Muscle of leg (tissue), 11 donors: ENCODE data around the gene KDM4B. TPM values are rescaled to one million over a fixed set of nuclear protein-coding genes. Genes with fewer than 3 reads are reported as not detected.

ENCODE experiments used
- DNase-seq: peaks from one replicate; pipeline ENCODE4 v3.0.0; 2013
- H3K27ac ChIP-seq: one replicate; pipeline ENCODE4 v1.5.1; 2013; ENCODE audit warnings: mild to moderate bottlenecking, low read length, control low read depth
- H3K27me3 ChIP-seq: one replicate; pipeline ENCODE4 v1.6.1; 2013; ENCODE audit warnings: low read length; ENCODE audit not compliant: control insufficient read depth, insufficient read depth
- H3K36me3 ChIP-seq: one replicate; pipeline ENCODE4 v1.6.1; 2013; ENCODE audit warnings: low read length; ENCODE audit not compliant: control insufficient read depth, insufficient read depth
- H3K4me1 ChIP-seq: one replicate; pipeline ENCODE4 v1.6.1; 2013; ENCODE audit warnings: low read length; ENCODE audit not compliant: control insufficient read depth, insufficient read depth
- H3K4me3 ChIP-seq: one replicate; pipeline ENCODE4 v1.5.1; 2013; ENCODE audit warnings: low read length, control low read depth
- H3K9me3 ChIP-seq: replicated peaks from 2 replicates; pipeline ENCODE4 v1.6.1; 2013; ENCODE audit warnings: low read depth, low read length; ENCODE audit not compliant: control insufficient read depth
- WGBS: methylation state at CpG from one replicate; pipeline ENCODE4 v1.1.5; 2013; ENCODE audit warnings: missing lambda C conversion rate; ENCODE audit not compliant: insufficient coverage; 5-methylcytosine and 5-hydroxymethylcytosine counted together
- polyA plus RNA-seq, 8 donors: library from polyadenylated mRNA; unstranded; fragments of 120-200 nt; gene quantifications; one replicate each; pipeline versions ENCODE4 v1.2.1 to v1.2.3, GENCODE V29; 2013; ENCODE audit warnings: inconsistent platforms in 1 of 8, low replicate concordance in 1 of 8; ENCODE audit not compliant: insufficient read length in 8 of 8, insufficient read depth in 1 of 8
- total RNA-seq: library from RNA; stranded (reverse); fragments of 120-200 nt; gene quantifications from one replicate; pipeline ENCODE4 v1.2.4, GENCODE V29; 2013

Gene KDM4B
- total and polyA plus RNA-seq, 9 donors = 8.1 to 22.3 (median 21.1) TPM

- Histone ChIP-seq H3K4me1 (peaks cover 40% of the 10 kb centered on the region), H3K36me3 (peaks cover 52% of the 10 kb centered on the region)
- WGBS = 40% methylated on average over 8 of the region's 8 CpGs
These were observed 163.3 kb downstream of the KDM4B start for GRCh38 chr19:5132206-5132560.

GRCh38 chr19:5132698-5133651 is 164.1 kb downstream of the KDM4B start:
- H3K27ac ChIP-seq = no peak overlapping the region
- no peak overlapping the region for H3K4me3 ChIP-seq
- H3K9me3 ChIP-seq = no peaks in the 10 kb centered on the region
- no peak for DNase-seq
- peaks cover 60% of the 10 kb centered on the region for H3K36me3 ChIP-seq
- H3K4me1 ChIP-seq = peaks cover 32% of the 10 kb centered on the region
- H3K27me3 ChIP-seq = no peaks in the 10 kb centered on the region
- WGBS = 87% methylated on average over 27 of the region's 27 CpGs

More at GRCh38 chr19:5132206-5132560, 163.3 kb downstream of the KDM4B start:
- Histone ChIP-seq H3K9me3 (no peaks in the 10 kb centered on the region), H3K27me3 (no peaks in the 10 kb centered on the region), H3K4me3 (no peak overlapping the region), H3K27ac (no peak overlapping the region)
- no peak for DNase-seq

GRCh38 chr19:5133986-5134595 is 165.2 kb downstream of the KDM4B start:
- DNase-seq = no peak
- Histone ChIP-seq H3K27ac (no peak overlapping the region), H3K4me3 (no peak overlapping the region), H3K4me1 (peaks cover 21% of the 10 kb centered on the region), H3K36me3 (peaks cover 71% of the 10 kb centered on the region), H3K9me3 (no peaks in the 10 kb centered on the region), H3K27me3 (no peaks in the 10 kb centered on the region)
- WGBS = 90% methylated on average over 27 of the region's 30 CpGs

GRCh38 chr19:5134691-5135090 is 165.8 kb downstream of the KDM4B start:
- H3K27me3 ChIP-seq = no peaks in the 10 kb centered on the region
- 88% methylated on average over 8 of the region's 10 CpGs for WGBS
- no peak for DNase-seq
- peaks cover 77% of the 10 kb centered on the region for H3K36me3 ChIP-seq
- no peaks in the 10 kb centered on the region for H3K9me3 ChIP-seq
- peaks cover 15% of the 10 kb centered on the region for H3K4me1 ChIP-seq
- no peak overlapping the region for H3K4me3 ChIP-seq
- no peak overlapping the region for H3K27ac ChIP-seq

- H3K27me3 ChIP-seq = no peaks in the 10 kb centered on the region
- H3K36me3 ChIP-seq = peaks cover 86% of the 10 kb centered on the region
- no peaks in the 10 kb centered on the region for H3K9me3 ChIP-seq
- no peak overlapping the region for H3K27ac ChIP-seq
- no peak overlapping the region for H3K4me3 ChIP-seq
- no peak for DNase-seq
- H3K4me1 ChIP-seq = peaks cover 6% of the 10 kb centered on the region
- WGBS = 73% methylated on average over 18 of the region's 25 CpGs
These were observed 167.4 kb downstream of the KDM4B start for GRCh38 chr19:5136073-5136855.

- H3K4me3 ChIP-seq = no peak overlapping the region
- WGBS = 80% methylated on average over 22 of the region's 22 CpGs
These were observed 168.2 kb downstream of the KDM4B start for GRCh38 chr19:5137114-5137513.

GRCh38 chr19:5137571-5138124 is 168.7 kb downstream of the KDM4B start:
- H3K4me3 ChIP-seq = no peak overlapping the region
- H3K27ac ChIP-seq = no peak overlapping the region
- WGBS = 60% methylated on average over 26 of the region's 29 CpGs
- no peaks in the 10 kb centered on the region for H3K27me3 ChIP-seq
- no peak for DNase-seq
- no peaks in the 10 kb centered on the region for H3K9me3 ChIP-seq
- peaks cover 89% of the 10 kb centered on the region for H3K36me3 ChIP-seq
- no peaks in the 10 kb centered on the region for H3K4me1 ChIP-seq

More at GRCh38 chr19:5137114-5137513, 168.2 kb downstream of the KDM4B start:
- Histone ChIP-seq H3K4me1 (peaks cover under 1% of the 10 kb centered on the region), H3K9me3 (no peaks in the 10 kb centered on the region), H3K27me3 (no peaks in the 10 kb centered on the region), H3K36me3 (peaks cover 88% of the 10 kb centered on the region), H3K27ac (no peak overlapping the region)
- no peak for DNase-seq

GRCh38 chr19:5138606-5139582 is 170.0 kb downstream of the KDM4B start:
- Histone ChIP-seq H3K4me1 (no peaks in the 10 kb centered on the region), H3K27me3 (no peaks in the 10 kb centered on the region), H3K36me3 (peaks cover 90% of the 10 kb centered on the region), H3K9me3 (no peaks in the 10 kb centered on the region), H3K4me3 (no peak overlapping the region), H3K27ac (no peak overlapping the region)
- 77% methylated on average over 19 of the region's 30 CpGs for WGBS
- DNase-seq = peak; percentile 44
